NOMO-1 (cell line): ENCODE measurements around the gene PFKM.
"Not testable (repeated sequence)": the region's sequence is repeated elsewhere in the genome, so short reads cannot be mapped to it uniquely, and the experiment has no call there.

ENCODE experiments used
- DNase-seq, 2 experiments: peaks; one replicate each; lab custom pipeline; 2025; ENCODE audit not compliant: unreplicated experiment in 2 of 2; lab: John Stamatoyannopoulos, UW

The PFKM gene

GRCh38 chr12:48155786-48156185 lies 36.6 kb downstream of the PFKM start:
- not testable (repeated sequence) for DNase-seq

- DNase-seq = no peak
Observed at GRCh38 chr12:48156652-48157017, 37.5 kb downstream of the PFKM start.

- DNase-seq = peak; percentile 96 to 99
Observed at GRCh38 chr12:48157018-48157888, 38.1 kb downstream of the PFKM start, which contains the start of gene ASB8. ASB8 (minus strand) TSS chr12:48157515; CDS start chr12:48153496, 4,019 bp downstream.

- no peak for DNase-seq
Observed at GRCh38 chr12:48157889-48158370, 38.8 kb downstream of the PFKM start.

GRCh38 chr12:48160046-48160445 lies 40.9 kb downstream of the PFKM start:
- no peak for DNase-seq

GRCh38 chr12:48160807-48161206 lies 41.6 kb downstream of the PFKM start:
- peak; percentile 68 to 70 for DNase-seq

- DNase-seq = no peak
Observed at GRCh38 chr12:48163150-48163747, 44.1 kb downstream of the PFKM start.

GRCh38 chr12:48164451-48164850 lies 45.3 kb downstream of the PFKM start:
- DNase-seq = no peak

- DNase-seq = peak; percentile 8 to 45
Observed at GRCh38 chr12:48165089-48165981, 46.2 kb downstream of the PFKM start.

GRCh38 chr12:48169011-48169410 lies 49.8 kb downstream of the PFKM start:
- DNase-seq = no peak

GRCh38 chr12:48175613-48176416 lies 56.7 kb downstream of the PFKM start:
- no peak for DNase-seq

- no peak for DNase-seq
Observed at GRCh38 chr12:48176417-48176751, 57.2 kb downstream of the PFKM start.

- DNase-seq = no peak
Observed at GRCh38 chr12:48177982-48178381, 58.8 kb downstream of the PFKM start.

- DNase-seq = no peak
Observed at GRCh38 chr12:48179466-48179865, 60.3 kb downstream of the PFKM start.

- no peak for DNase-seq
Observed at GRCh38 chr12:48180424-48180823, 61.3 kb downstream of the PFKM start.

- no peak for DNase-seq
Observed at GRCh38 chr12:48180857-48181495, 61.8 kb downstream of the PFKM start.

- DNase-seq = no peak
Observed at GRCh38 chr12:48182631-48183030, 63.5 kb downstream of the PFKM start.

- DNase-seq = peak; percentile 18 to 30
Observed at GRCh38 chr12:48183091-48183875, 64.1 kb downstream of the PFKM start, which contains the start of gene CCDC184. CCDC184 (plus strand) TSS chr12:48183644; CDS start chr12:48184123, 479 bp downstream.
